Measurements from ENCODE around the gene GNAT3.

GNAT3 gene

DNA sequence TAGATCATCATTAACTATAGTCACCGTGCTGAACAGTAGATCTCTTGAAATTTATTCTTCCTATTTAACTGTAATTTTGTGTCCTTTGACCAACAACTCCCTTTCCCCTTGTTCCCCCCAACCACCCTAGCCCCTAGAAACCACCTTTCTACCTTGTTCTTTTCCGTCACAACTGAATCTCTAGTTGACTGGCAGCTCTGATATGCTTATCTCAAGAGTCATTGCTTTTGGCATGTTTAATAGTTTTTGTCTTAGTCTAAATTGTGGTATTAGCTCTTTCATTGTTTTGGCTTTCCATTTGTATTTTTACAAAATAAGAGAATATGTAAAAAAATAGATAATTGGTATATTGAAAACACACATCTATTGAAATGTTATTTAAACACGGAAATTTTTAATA, 1.8 kb downstream of the GNAT3 start:
- FAIRE-seq (no peak), DNase-seq (ENCODE audit: insufficient read length, low spot score) (no peak)
- TF ChIP-seq POLR2A (IDR thresholded peaks at IDR 0.05; ENCODE audit: low read depth, low read length), result no peak
- no peak for TF ChIP-seq POU2F2 (IDR thresholded peaks at IDR 0.05; ENCODE audit: low read depth, low read length)
- TF ChIP-seq SPI1 (IDR thresholded peaks at IDR 0.05; ENCODE audit: low read depth, low read length), result no peak
- no peak for TF ChIP-seq TAF1 (IDR thresholded peaks at IDR 0.05; ENCODE audit: low read depth, low read length)
- TF ChIP-seq POLR2AphosphoS5 (IDR thresholded peaks at IDR 0.05; ENCODE audit: low read depth, low read length), result no peak
- TF ChIP-seq PAX5 (IDR thresholded peaks at IDR 0.05; ENCODE audit: insufficient read depth, low read length, severe bottlenecking), result no peak

- no peak for TF ChIP-seq SPI1 (IDR thresholded peaks at IDR 0.05; ENCODE audit: low read depth, low read length)
- no peak for TF ChIP-seq PAX5 (IDR thresholded peaks at IDR 0.05; ENCODE audit: insufficient read depth, low read length, severe bottlenecking)
- no peak for TF ChIP-seq POLR2AphosphoS5 (IDR thresholded peaks at IDR 0.05; ENCODE audit: low read depth, low read length)
- TF ChIP-seq POLR2A (IDR thresholded peaks at IDR 0.05; ENCODE audit: low read depth, low read length), result no peak
- no peak for TF ChIP-seq TAF1 (IDR thresholded peaks at IDR 0.05; ENCODE audit: low read depth, low read length)
- no peak for TF ChIP-seq POU2F2 (IDR thresholded peaks at IDR 0.05; ENCODE audit: low read depth, low read length)
- FAIRE-seq, result no peak
- DNase-seq (ENCODE audit: insufficient read length, low spot score), result no peak
These were observed 3.4 kb downstream of the GNAT3 start for GRCh38 chr7:80508440-80508839.

DNA sequence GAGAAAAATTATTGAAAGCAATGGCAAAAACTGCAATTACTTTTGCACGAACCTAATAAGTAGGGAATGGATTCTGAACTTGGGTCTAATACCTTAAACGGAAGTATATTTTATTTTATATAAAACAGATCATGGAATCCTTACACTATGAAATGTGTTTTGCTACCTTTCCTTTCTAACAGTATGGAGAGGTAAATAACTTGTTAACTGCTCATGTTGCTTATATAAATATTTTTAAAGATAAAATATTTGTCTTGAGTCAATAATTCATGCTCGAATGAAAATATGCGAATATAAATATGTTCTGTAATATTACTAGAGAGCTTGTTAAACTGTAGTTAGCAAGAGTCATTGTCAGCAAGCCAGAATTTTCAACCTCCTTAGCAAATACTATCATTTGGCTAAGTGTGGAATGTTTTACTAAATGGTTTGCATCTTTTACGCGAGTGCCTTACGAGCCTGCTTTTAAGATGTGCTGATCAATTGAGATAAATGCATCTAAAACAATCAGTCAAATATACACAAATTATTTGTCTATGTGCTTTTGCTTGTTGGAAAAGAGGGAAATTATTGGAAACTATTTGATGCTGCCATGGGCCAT, 5.9 kb downstream of the GNAT3 start:
- TF ChIP-seq TAF1 (IDR thresholded peaks at IDR 0.05; ENCODE audit: low read depth, low read length) (no peak), SPI1 (IDR thresholded peaks at IDR 0.05; ENCODE audit: low read depth, low read length) (no peak), PAX5 (IDR thresholded peaks at IDR 0.05; ENCODE audit: insufficient read depth, low read length, severe bottlenecking) (no peak), POLR2A (IDR thresholded peaks at IDR 0.05; ENCODE audit: low read depth, low read length) (no peak), POLR2AphosphoS5 (IDR thresholded peaks at IDR 0.05; ENCODE audit: low read depth, low read length) (no peak), POU2F2 (IDR thresholded peaks at IDR 0.05; ENCODE audit: low read depth, low read length) (no peak)
- FAIRE-seq, result no peak
- no peak for DNase-seq (ENCODE audit: insufficient read length, low spot score)

GRCh38 chr7:80500325-80500724, 11.5 kb downstream of the GNAT3 start:
- DNase-seq (ENCODE audit: insufficient read length, low spot score) (no peak), FAIRE-seq (no peak)
- no peak for TF ChIP-seq POU2F2 (IDR thresholded peaks at IDR 0.05; ENCODE audit: low read depth, low read length)
- no peak for TF ChIP-seq POLR2A (IDR thresholded peaks at IDR 0.05; ENCODE audit: low read depth, low read length)
- TF ChIP-seq PAX5 (IDR thresholded peaks at IDR 0.05; ENCODE audit: insufficient read depth, low read length, severe bottlenecking), result no peak
- no peak for TF ChIP-seq TAF1 (IDR thresholded peaks at IDR 0.05; ENCODE audit: low read depth, low read length)
- TF ChIP-seq SPI1 (IDR thresholded peaks at IDR 0.05; ENCODE audit: low read depth, low read length), result no peak
- TF ChIP-seq POLR2AphosphoS5 (IDR thresholded peaks at IDR 0.05; ENCODE audit: low read depth, low read length), result no peak

- FAIRE-seq (no peak), DNase-seq (ENCODE audit: insufficient read length, low spot score) (no peak)
- TF ChIP-seq PAX5 (IDR thresholded peaks at IDR 0.05; ENCODE audit: insufficient read depth, low read length, severe bottlenecking), result no peak
- TF ChIP-seq POLR2A (IDR thresholded peaks at IDR 0.05; ENCODE audit: low read depth, low read length), result no peak
- TF ChIP-seq SPI1 (IDR thresholded peaks at IDR 0.05; ENCODE audit: low read depth, low read length), result no peak
These were observed 12.4 kb downstream of the GNAT3 start for GRCh38 chr7:80499350-80499953.

DNA sequence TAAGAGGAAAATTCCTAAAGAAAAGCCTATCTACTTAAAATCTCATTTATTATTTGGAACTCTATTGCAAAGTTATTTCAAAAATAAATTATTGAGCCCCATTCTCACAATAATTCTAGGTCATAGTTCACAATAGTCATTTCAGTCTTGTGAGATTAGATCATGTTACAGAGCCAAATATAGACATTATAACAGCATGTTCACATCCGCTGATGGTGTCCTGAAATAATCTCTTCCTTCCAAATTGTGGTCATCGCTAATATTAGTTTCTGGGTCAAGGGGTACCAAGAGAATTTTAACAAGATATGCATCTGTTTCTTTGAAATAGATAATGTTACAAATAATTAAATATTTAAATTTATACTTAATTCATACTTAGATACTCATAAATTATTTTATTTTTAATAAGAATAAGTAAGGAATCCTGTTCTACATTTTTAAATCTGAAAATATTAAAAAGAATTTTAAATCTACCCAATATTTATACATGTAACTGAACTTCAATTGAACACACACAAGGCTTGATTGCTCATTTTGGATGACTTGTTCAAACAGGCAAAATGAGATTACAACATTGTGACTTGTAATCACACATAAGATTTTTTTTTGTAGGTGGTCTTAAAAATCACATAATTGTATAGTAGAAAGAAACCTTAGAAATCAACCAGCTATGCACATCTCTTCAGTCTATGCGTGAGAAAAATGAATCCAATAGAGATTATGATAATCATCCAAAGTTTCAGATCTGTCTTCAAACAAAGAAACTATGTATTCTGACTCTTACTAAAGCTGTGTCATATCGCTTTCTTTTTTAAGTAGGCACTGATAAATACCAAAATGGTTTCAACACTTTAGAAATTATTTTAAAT, 13.1 kb downstream of the GNAT3 start:
- FAIRE-seq (no peak), DNase-seq (ENCODE audit: insufficient read length, low spot score) (no peak)
- no peak for TF ChIP-seq POLR2A (IDR thresholded peaks at IDR 0.05; ENCODE audit: low read depth, low read length)
- TF ChIP-seq TAF1 (IDR thresholded peaks at IDR 0.05; ENCODE audit: low read depth, low read length), result no peak
- TF ChIP-seq SPI1 (IDR thresholded peaks at IDR 0.05; ENCODE audit: low read depth, low read length), result no peak
- no peak for TF ChIP-seq POU2F2 (IDR thresholded peaks at IDR 0.05; ENCODE audit: low read depth, low read length)
- TF ChIP-seq POLR2AphosphoS5 (IDR thresholded peaks at IDR 0.05; ENCODE audit: low read depth, low read length), result no peak
- no peak for TF ChIP-seq PAX5 (IDR thresholded peaks at IDR 0.05; ENCODE audit: insufficient read depth, low read length, severe bottlenecking)

DNA sequence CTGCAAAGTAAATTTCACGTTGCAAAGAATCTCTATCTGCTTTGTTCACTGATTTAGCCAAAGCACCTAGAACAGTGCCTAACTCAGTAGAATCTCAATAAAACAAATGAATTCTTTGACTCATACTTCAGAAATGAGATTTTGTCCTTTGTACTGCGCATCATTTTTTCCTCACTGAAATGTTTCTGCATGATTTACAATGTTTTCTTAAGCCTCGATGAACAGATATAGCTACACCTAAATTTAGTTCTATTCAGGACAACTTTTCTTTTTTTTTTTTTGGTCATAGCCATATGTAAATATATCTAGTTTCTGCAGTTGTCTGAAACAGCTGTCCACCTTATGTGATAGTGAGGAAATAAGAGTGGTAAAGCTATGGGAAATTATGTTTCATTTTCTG, 15.3 kb downstream of the GNAT3 start:
- no peak for TF ChIP-seq POU2F2 (IDR thresholded peaks at IDR 0.05; ENCODE audit: low read depth, low read length)
- no peak for TF ChIP-seq POLR2A (IDR thresholded peaks at IDR 0.05; ENCODE audit: low read depth, low read length)
- TF ChIP-seq POLR2AphosphoS5 (IDR thresholded peaks at IDR 0.05; ENCODE audit: low read depth, low read length), result no peak
- TF ChIP-seq TAF1 (IDR thresholded peaks at IDR 0.05; ENCODE audit: low read depth, low read length), result no peak
- no peak for TF ChIP-seq SPI1 (IDR thresholded peaks at IDR 0.05; ENCODE audit: low read depth, low read length)
- TF ChIP-seq PAX5 (IDR thresholded peaks at IDR 0.05; ENCODE audit: insufficient read depth, low read length, severe bottlenecking), result no peak
- DNase-seq (ENCODE audit: insufficient read length, low spot score) (no peak), FAIRE-seq (no peak)

- no peak for FAIRE-seq
- TF ChIP-seq POLR2AphosphoS5 (IDR thresholded peaks at IDR 0.05; ENCODE audit: low read depth, low read length), result no peak
- DNase-seq (ENCODE audit: insufficient read length, low spot score), result no peak
These were observed 18.6 kb downstream of the GNAT3 start for GRCh38 chr7:80493121-80493849.

GRCh38 chr7:80491462-80491861, 20.4 kb downstream of the GNAT3 start:
- TF ChIP-seq POU2F2 (IDR thresholded peaks at IDR 0.05; ENCODE audit: low read depth, low read length) (no peak), PAX5 (IDR thresholded peaks at IDR 0.05; ENCODE audit: insufficient read depth, low read length, severe bottlenecking) (no peak), TAF1 (IDR thresholded peaks at IDR 0.05; ENCODE audit: low read depth, low read length) (no peak), POLR2A (IDR thresholded peaks at IDR 0.05; ENCODE audit: low read depth, low read length) (no peak), SPI1 (IDR thresholded peaks at IDR 0.05; ENCODE audit: low read depth, low read length) (no peak), POLR2AphosphoS5 (IDR thresholded peaks at IDR 0.05; ENCODE audit: low read depth, low read length) (no peak)
- DNase-seq (ENCODE audit: insufficient read length, low spot score), result no peak
- FAIRE-seq, result no peak
